GM12878 (cell line): ENCODE measurements around the gene GIGYF2. TPM values are rescaled to one million over a fixed set of nuclear protein-coding genes. Genes with fewer than 3 reads are reported as not detected.

Experiments used
- ATAC-seq: fragments of 200-7000 bp; cut with Tn5 transposase; 3 replicates; pipeline ENCODE4 v1.9.1; 2020; ENCODE audit warnings: mild to moderate bottlenecking, moderate library complexity
- BruUV-seq: library from RNA; stranded (reverse); fragments of 400-500 nt; replicated peaks from 2 replicates; lab custom pipeline; 2021; lab: Mats Ljungman, UMichigan
- CTCF ChIA-PET: fragments of 300-600 bp; sonication (Branson Sonifier 250); formaldehyde crosslinking; extraction: SDS; loops from one replicate; lab custom pipeline; 2021; ENCODE audit warnings: inconsistent platforms; lab: Yijun Ruan, JAX
- POLR2A ChIA-PET: fragments of 350-600 bp; formaldehyde crosslinking; extraction: SDS; loops from one replicate; lab custom pipeline; 2021; ENCODE audit warnings: inconsistent platforms; lab: Charles Lee
- RAD21 ChIA-PET: fragments of 300-600 bp; sonication (Branson Sonifier 250); formaldehyde crosslinking; loops from one replicate; lab custom pipeline; 2023; ENCODE audit warnings: antibody characterized with exemption; ENCODE audit not compliant: unreplicated experiment; lab: Charles Lee
- SMC1A ChIA-PET: fragments of 300-600 bp; sonication (Branson Sonifier 250); formaldehyde crosslinking; loops from one replicate; lab custom pipeline; 2023; ENCODE audit not compliant: unreplicated experiment, uncharacterized antibody; lab: Charles Lee
- DNase-seq: peaks from one replicate; pipeline ENCODE4 v3.0.0-alpha.2; 2011; ENCODE audit warnings: low read depth, low spot score
- FAIRE-seq: peaks from 3 replicates; lab custom pipeline; 2011; peaks lifted over from hg19 to GRCh38; lab: Jason Lieb, UNC
- H2AFZ ChIP-seq: 2 replicates; pipeline ENCODE4 v1.6.0; 2011; ENCODE audit warnings: low read depth, low read length, control low read depth; ENCODE audit not compliant: control insufficient read depth
- H3K27ac ChIP-seq: 2 replicates; pipeline ENCODE4 v1.5.1; 2011; ENCODE audit warnings: control low read depth; ENCODE audit not compliant: control insufficient read depth, insufficient read depth
- H3K27me3 ChIP-seq, 2 experiments: replicated peaks in 1 of 2; 2 replicates each; pipeline versions ENCODE4 v1.6.0 to v1.6.1; 2011; ENCODE audit warnings: low read length in 1 of 2; ENCODE audit not compliant: control insufficient read depth in 2 of 2, insufficient read depth in 2 of 2
- H3K36me3 ChIP-seq, 2 experiments: 2 replicates each; pipeline ENCODE4 v1.5.1; 2011; ENCODE audit warnings: low read length in 1 of 2; ENCODE audit not compliant: control insufficient read depth in 2 of 2, insufficient read depth in 2 of 2
- H3K4me1 ChIP-seq: 2 replicates; pipeline ENCODE4 v1.6.1; 2011; ENCODE audit warnings: mild to moderate bottlenecking, low read length, moderate library complexity, mixed read lengths; ENCODE audit not compliant: control insufficient read depth, insufficient read depth
- H3K4me2 ChIP-seq: 2 replicates; pipeline ENCODE4 v1.6.0; 2011; ENCODE audit warnings: control low read depth; ENCODE audit not compliant: control insufficient read depth, insufficient read depth
- H3K4me3 ChIP-seq: fragments of 200-600 bp; sonication (generic); 2 replicates; pipeline ENCODE4 v1.5.1; 2016
- H3K79me2 ChIP-seq: 2 replicates; pipeline ENCODE4 v1.6.0; 2011; ENCODE audit warnings: low read length; ENCODE audit not compliant: control insufficient read depth, insufficient read depth
- H3K9ac ChIP-seq: 2 replicates; pipeline ENCODE4 v1.8.0; 2011; ENCODE audit warnings: low read length, control low read depth, mixed read lengths; ENCODE audit not compliant: control insufficient read depth, insufficient read depth
- H3K9me3 ChIP-seq: replicated peaks from 3 replicates; pipeline ENCODE4 v1.5.1; 2011; ENCODE audit warnings: mild to moderate bottlenecking, low read length; ENCODE audit not compliant: control insufficient read depth, insufficient read depth
- H4K20me1 ChIP-seq: 2 replicates; pipeline ENCODE4 v1.6.0; 2011; ENCODE audit not compliant: control insufficient read depth, insufficient read depth
- BCL11A ChIP-seq: IDR thresholded peaks from 2 replicates; pipeline ENCODE4 v1.6.1; 2011; ENCODE audit warnings: low read depth, low read length
- CHD4 ChIP-seq: fragments of 200-600 bp; sonication (generic); IDR thresholded peaks from 2 replicates; pipeline ENCODE4 v1.6.1; 2016; ENCODE audit warnings: mild to moderate bottlenecking
- CUX1 ChIP-seq: IDR thresholded peaks from 2 replicates; pipeline ENCODE4 v1.6.1; 2012; ENCODE audit warnings: improper control_type of control experiment, low read depth, low read length; ENCODE audit not compliant: insufficient replicate concordance
- ELK1 ChIP-seq: IDR thresholded peaks from 2 replicates; pipeline ENCODE4 v1.6.1; 2012; ENCODE audit warnings: low read depth, low read length, improper control_type of control experiment
- HDAC2 ChIP-seq: fragments of 200-600 bp; sonication (generic); IDR thresholded peaks from 2 replicates; pipeline ENCODE4 v1.6.1; 2017
- LARP7 ChIP-seq: fragments of 450-650 bp; IDR thresholded peaks from 2 replicates; pipeline ENCODE4 v1.6.1; 2017; ENCODE audit warnings: mild to moderate bottlenecking
- POU2F2 ChIP-seq: IDR thresholded peaks from 3 replicates; pipeline ENCODE4 v1.6.1; 2011; ENCODE audit warnings: low read depth, mild to moderate bottlenecking, low read length, borderline replicate concordance
- RAD21 ChIP-seq: IDR thresholded peaks from 2 replicates; pipeline ENCODE4 v1.6.1; 2011; ENCODE audit warnings: mild to moderate bottlenecking, low read depth, low read length, moderate library complexity; ENCODE audit not compliant: insufficient read depth
- RAD51 ChIP-seq: fragments of 450-650 bp; IDR thresholded peaks from 2 replicates; pipeline ENCODE4 v1.6.1; 2016; ENCODE audit warnings: moderate library complexity, mild to moderate bottlenecking, inconsistent platforms
- RB1 ChIP-seq: fragments of 450-650 bp; formaldehyde crosslinking; IDR thresholded peaks from 2 replicates; pipeline ENCODE4 v1.6.1; 2017; ENCODE audit warnings: mild to moderate bottlenecking, borderline replicate concordance
- REST ChIP-seq: IDR thresholded peaks from 2 replicates; pipeline ENCODE4 v1.6.1; 2012; ENCODE audit warnings: mild to moderate bottlenecking, low read depth, low read length
- SMAD5 ChIP-seq: IDR thresholded peaks from 2 replicates; pipeline ENCODE4 v1.6.1; 2016; ENCODE audit warnings: antibody characterized with exemption, low read depth
- TCF3 ChIP-seq: IDR thresholded peaks from 2 replicates; pipeline ENCODE4 v1.6.1; 2012; ENCODE audit warnings: low read depth, mild to moderate bottlenecking, low read length, borderline replicate concordance; ENCODE audit not compliant: insufficient read depth
- WGBS: methylation state at CpG from one replicate; pipeline ENCODE4 v1.1.6; 2016; ENCODE audit warnings: low lambda C conversion rate; ENCODE audit not compliant: insufficient replicate concordance, insufficient coverage; ENCODE audit errors: missing lambda C conversion rate; 5-methylcytosine and 5-hydroxymethylcytosine counted together
- in situ Hi-C: fragments of 300-500 bp; cut with MboI; formaldehyde crosslinking; loops from 9 replicates; pipeline ENCODE4 v1.14.3; 2018; ENCODE audit warnings: mixed read lengths
- intact Hi-C: fragments of 100-400 bp; cut with micrococcal nuclease; formaldehyde crosslinking; loops from one replicate; pipeline ENCODE4 v1.14.2; 2022; ENCODE audit not compliant: unreplicated experiment
- polyA plus RNA-seq, 11 experiments: library from polyadenylated mRNA; depleted of rRNA in 4 of 11; unstranded in 6 of 11; stranded (reverse) in 5 of 11; fragments of >200 nt; fragmentation: Nextera tagmentation in 4 of 11; fragmentation: Illumina TruSeq in 1 of 11; extraction: Ambion mirVana in 4 of 11; extraction: Trizol in 1 of 11; gene quantifications; 1 replicate in 1 of 11; 2 replicates in 10 of 11; pipeline versions ENCODE4 v1.2.1 to v1.2.3, GENCODE V29; 2011 to 2016; ENCODE audit warnings: inconsistent platforms in 2 of 11, missing spikeins in 2 of 11, low read depth in 1 of 11
- total RNA-seq, 4 experiments: library from RNA; depleted of rRNA in 3 of 4; stranded (reverse); fragments of >200 nt in 3 of 4; fragmentation: Illumina TruSeq in 1 of 4; extraction: Trizol in 1 of 4; gene quantifications; 2 replicates each; pipeline versions ENCODE4 v1.2.1 to v1.2.3, GENCODE V29; 2013 to 2021

GIGYF2 gene
- total and polyA plus RNA-seq, 10 of the 15 experiments (the other 5 are each of a cell fraction or from before 2014, with no cell fraction given), result 12.2 to 47.2 (median 39.0) TPM

GRCh38 chr2:232871418-232871834 lies 174.3 kb downstream of the GIGYF2 start (continued):
- TF ChIP-seq CUX1 (no peak), SMAD5 (no peak), TCF3 (no peak), CHD4 (no peak)

GRCh38 chr2:232871835-232872736 lies 175.0 kb downstream of the GIGYF2 start:
- intact Hi-C loops (no loop called here), in situ Hi-C loops (no loop called here)
- H3K36me3 ChIP-seq, result no peaks in the 10 kb centered on the region
- ChIA-PET RAD21 (no interaction called here), POLR2A (no interaction called here), SMC1A (no interaction called here), CTCF (interaction anchor here (0.5 kb wide), 1 partner anchor 175 kb away, joined by 4 read pairs; no protein-coding TSS in a partner anchor)
- no peak for ATAC-seq
- H3K79me2 ChIP-seq, result no peaks in the 10 kb centered on the region
- no peaks in the 10 kb centered on the region for H3K9me3 ChIP-seq
- H3K9ac ChIP-seq, result no peak overlapping the region
- FAIRE-seq, result no peak
- BruUV-seq, result no TSS peak
- H3K27me3 ChIP-seq, result no peaks in the 10 kb centered on the region; a peak in 1 of 4 replicates
- no peak overlapping the region for H3K4me2 ChIP-seq
- H4K20me1 ChIP-seq, result no peaks in the 10 kb centered on the region
- DNase-seq, result no peak
- no peak overlapping the region for H2AFZ ChIP-seq
- H3K4me3 ChIP-seq, result no peak overlapping the region
- no peaks in the 10 kb centered on the region for H3K4me1 ChIP-seq
- no peak overlapping the region for H3K27ac ChIP-seq
- 73% methylated on average over 21 of the region's 22 CpGs for WGBS
- TF ChIP-seq ELK1, result no peak
- no peak for TF ChIP-seq BCL11A
- no peak for TF ChIP-seq RAD21
- no peak for TF ChIP-seq POU2F2
- TF ChIP-seq RB1, result no peak
- no peak for TF ChIP-seq HDAC2
- TF ChIP-seq LARP7, result no peak
- TF ChIP-seq RAD51, result no peak
- no peak for TF ChIP-seq REST
